ENCODE results near the gene MEI1. TPM values are rescaled to one million over a fixed set of nuclear protein-coding genes. Genes with fewer than 3 reads are reported as not detected.
"Not testable (repeated sequence)": the region's sequence is repeated elsewhere in the genome, so short reads cannot be mapped to it uniquely, and the experiment has no call there.

Gene MEI1
- 10 to 100 TPM; 13.4 to 21.6 (median 17.1) TPM for total RNA-seq

GRCh38 chr22:41699264-41700107 is at the start of gene MEI1:
MEI1 (plus strand) TSS chr22:41699503; CDS start chr22:41699539, 36 bp downstream.
- Mint-ChIP-seq H3K9me3 (no peaks in the 10 kb centered on the region), H3K4me1 (ENCODE audit: low read depth) (peaks cover 9% of the 10 kb centered on the region), H3K4me3 (peak within 1 kb of the TSS; percentile 57), H3K27me3 (ENCODE audit: low read depth) (no peaks in the 10 kb centered on the region), H3K36me3 (ENCODE audit: insufficient read depth) (no peaks in the 10 kb centered on the region)
- ATAC-seq (peak; percentile 80 to 86), DNase-seq (peak; percentile 89)

GRCh38 chr22:41650229-41650628 is 49.1 kb upstream of the MEI1 start:
- DNase-seq (no peak), ATAC-seq (no peak)
- Mint-ChIP-seq H3K4me1 (ENCODE audit: low read depth) (peaks cover 11% of the 10 kb centered on the region), H3K9me3 (no peaks in the 10 kb centered on the region), H3K4me3 (no peak overlapping the region), H3K27me3 (ENCODE audit: low read depth) (no peaks in the 10 kb centered on the region), H3K36me3 (ENCODE audit: insufficient read depth) (peaks cover 24% of the 10 kb centered on the region)

GRCh38 chr22:41650821-41651220 is 48.5 kb upstream of the MEI1 start:
- ATAC-seq, result no peak

GRCh38 chr22:41654322-41654721 is 45.0 kb upstream of the MEI1 start:
- no peaks in the 10 kb centered on the region for H3K4me1 Mint-ChIP-seq (ENCODE audit: low read depth)
- DNase-seq, result no peak
- ATAC-seq, result no peak
- H3K9me3 Mint-ChIP-seq, result no peaks in the 10 kb centered on the region
- no peak overlapping the region for H3K4me3 Mint-ChIP-seq
- peaks cover 29% of the 10 kb centered on the region for H3K36me3 Mint-ChIP-seq (ENCODE audit: insufficient read depth)
- H3K27me3 Mint-ChIP-seq (ENCODE audit: low read depth), result no peaks in the 10 kb centered on the region

More at GRCh38 chr22:41650821-41651220, 48.5 kb upstream of the MEI1 start:
- no peaks in the 10 kb centered on the region for H3K27me3 Mint-ChIP-seq (ENCODE audit: low read depth)
- peaks cover 27% of the 10 kb centered on the region for H3K36me3 Mint-ChIP-seq (ENCODE audit: insufficient read depth)
- no peaks in the 10 kb centered on the region for H3K9me3 Mint-ChIP-seq
- H3K4me1 Mint-ChIP-seq (ENCODE audit: low read depth), result peaks cover 11% of the 10 kb centered on the region
- no peak overlapping the region for H3K4me3 Mint-ChIP-seq
- no peak for DNase-seq

GRCh38 chr22:41656556-41656955 is 42.7 kb upstream of the MEI1 start:
- H3K36me3 Mint-ChIP-seq (ENCODE audit: insufficient read depth), result peaks cover 39% of the 10 kb centered on the region
- H3K4me1 Mint-ChIP-seq (ENCODE audit: low read depth), result no peaks in the 10 kb centered on the region
- no peak overlapping the region for H3K4me3 Mint-ChIP-seq
- H3K27me3 Mint-ChIP-seq (ENCODE audit: low read depth), result no peaks in the 10 kb centered on the region
- ATAC-seq, result no peak
- H3K9me3 Mint-ChIP-seq, result no peaks in the 10 kb centered on the region
- no peak for DNase-seq

- no peaks in the 10 kb centered on the region for H3K27me3 Mint-ChIP-seq (ENCODE audit: low read depth)
- H3K9me3 Mint-ChIP-seq, result no peaks in the 10 kb centered on the region
- no peak overlapping the region for H3K4me3 Mint-ChIP-seq
- ATAC-seq (no peak), DNase-seq (no peak)
- peaks cover 38% of the 10 kb centered on the region for H3K36me3 Mint-ChIP-seq (ENCODE audit: insufficient read depth)
- H3K4me1 Mint-ChIP-seq (ENCODE audit: low read depth), result no peaks in the 10 kb centered on the region
These were observed 41.6 kb upstream of the MEI1 start for GRCh38 chr22:41657709-41658108.

GRCh38 chr22:41658869-41659268 is 40.4 kb upstream of the MEI1 start:
- H3K36me3 Mint-ChIP-seq (ENCODE audit: insufficient read depth), result peaks cover 37% of the 10 kb centered on the region
- H3K4me3 Mint-ChIP-seq, result no peak overlapping the region
- no peaks in the 10 kb centered on the region for H3K27me3 Mint-ChIP-seq (ENCODE audit: low read depth)
- DNase-seq (no peak), ATAC-seq (no peak)
- H3K4me1 Mint-ChIP-seq (ENCODE audit: low read depth), result no peaks in the 10 kb centered on the region
- no peaks in the 10 kb centered on the region for H3K9me3 Mint-ChIP-seq

- Mint-ChIP-seq H3K4me1 (ENCODE audit: low read depth) (no peaks in the 10 kb centered on the region), H3K36me3 (ENCODE audit: insufficient read depth) (peaks cover 40% of the 10 kb centered on the region), H3K27me3 (ENCODE audit: low read depth) (no peaks in the 10 kb centered on the region), H3K9me3 (no peaks in the 10 kb centered on the region), H3K4me3 (no peak overlapping the region)
- no peak for ATAC-seq
- no peak for DNase-seq
These were observed 39.4 kb upstream of the MEI1 start for GRCh38 chr22:41659941-41660340.

- H3K27me3 Mint-ChIP-seq (ENCODE audit: low read depth), result no peaks in the 10 kb centered on the region
- H3K9me3 Mint-ChIP-seq, result no peaks in the 10 kb centered on the region
- DNase-seq, result no peak
- no peaks in the 10 kb centered on the region for H3K4me1 Mint-ChIP-seq (ENCODE audit: low read depth)
- ATAC-seq, result no peak
- H3K36me3 Mint-ChIP-seq (ENCODE audit: insufficient read depth), result peaks cover 42% of the 10 kb centered on the region
- H3K4me3 Mint-ChIP-seq, result no peak overlapping the region
These were observed 38.9 kb upstream of the MEI1 start for GRCh38 chr22:41660416-41660815.

GRCh38 chr22:41661088-41661487 is 38.2 kb upstream of the MEI1 start:
- H3K36me3 Mint-ChIP-seq (ENCODE audit: insufficient read depth), result peaks cover 39% of the 10 kb centered on the region
- no peaks in the 10 kb centered on the region for H3K27me3 Mint-ChIP-seq (ENCODE audit: low read depth)
- DNase-seq (no peak), ATAC-seq (no peak)
- no peaks in the 10 kb centered on the region for H3K9me3 Mint-ChIP-seq
- no peak overlapping the region for H3K4me3 Mint-ChIP-seq
- H3K4me1 Mint-ChIP-seq (ENCODE audit: low read depth), result no peaks in the 10 kb centered on the region

- Mint-ChIP-seq H3K4me3 (no peak overlapping the region), H3K36me3 (ENCODE audit: insufficient read depth) (peaks cover 39% of the 10 kb centered on the region), H3K27me3 (ENCODE audit: low read depth) (no peaks in the 10 kb centered on the region), H3K4me1 (ENCODE audit: low read depth) (peaks cover 2% of the 10 kb centered on the region), H3K9me3 (no peaks in the 10 kb centered on the region)
- DNase-seq (no peak), ATAC-seq (no peak)
These were observed 37.6 kb upstream of the MEI1 start for GRCh38 chr22:41661713-41662112.

- DNase-seq; H3K9me3 Mint-ChIP-seq; H3K4me1 Mint-ChIP-seq (ENCODE audit: low read depth); H3K4me3 Mint-ChIP-seq; ATAC-seq; H3K27me3 Mint-ChIP-seq (ENCODE audit: low read depth): not testable (repeated sequence)
- peaks cover 32% of the 10 kb centered on the region for H3K36me3 Mint-ChIP-seq (ENCODE audit: insufficient read depth)
These were observed 35.7 kb upstream of the MEI1 start for GRCh38 chr22:41663594-41663993.

- H3K4me1 Mint-ChIP-seq (ENCODE audit: low read depth), result peaks cover 13% of the 10 kb centered on the region
- peaks cover 34% of the 10 kb centered on the region for H3K36me3 Mint-ChIP-seq (ENCODE audit: insufficient read depth)
- H3K27me3 Mint-ChIP-seq (ENCODE audit: low read depth), result no peaks in the 10 kb centered on the region
- H3K4me3 Mint-ChIP-seq, result no peak overlapping the region
- no peaks in the 10 kb centered on the region for H3K9me3 Mint-ChIP-seq
- DNase-seq, result no peak
- no peak for ATAC-seq
These were observed 34.8 kb upstream of the MEI1 start for GRCh38 chr22:41664490-41664889.

- Mint-ChIP-seq H3K27me3 (ENCODE audit: low read depth) (no peaks in the 10 kb centered on the region), H3K4me3 (no peak overlapping the region), H3K4me1 (ENCODE audit: low read depth) (peaks cover 13% of the 10 kb centered on the region), H3K9me3 (no peaks in the 10 kb centered on the region), H3K36me3 (ENCODE audit: insufficient read depth) (peaks cover 33% of the 10 kb centered on the region)
- ATAC-seq (no peak), DNase-seq (no peak)
These were observed 34.4 kb upstream of the MEI1 start for GRCh38 chr22:41664951-41665350.

Measured in activated T-cell treated with anti-CD3 and anti-CD28 coated beads, Interleukin-2, amount 50 U/mL, for 4 hours (primary cell).